Measurements from ENCODE around the gene PIGZ. TPM values are rescaled to one million over a fixed set of nuclear protein-coding genes. Genes with fewer than 3 reads are reported as not detected.

PIGZ gene
- total RNA-seq, 1 experiment from 2014 or later: 0.06 TPM

DNA sequence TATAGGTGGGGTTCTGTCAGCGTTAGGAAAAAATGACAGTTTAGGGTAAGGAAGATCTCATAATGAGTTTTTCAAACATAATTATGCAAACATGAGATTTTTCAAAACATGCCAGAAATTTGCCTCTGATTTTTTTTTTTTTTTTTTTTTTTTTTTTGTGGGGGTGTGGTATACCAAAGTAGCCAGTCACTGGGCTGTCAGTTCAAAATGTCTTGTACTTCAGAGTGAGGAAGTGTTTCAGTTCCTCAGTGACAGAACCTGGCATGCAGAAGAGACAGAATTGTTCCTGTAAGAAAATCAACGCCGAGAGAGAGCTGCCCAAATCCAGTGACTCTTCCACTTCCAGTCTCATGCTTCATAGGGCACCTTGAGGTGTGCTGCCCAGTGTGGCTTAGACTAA lies 36.0 kb downstream of the PIGZ start:
- H3K36me3 ChIP-seq: peaks cover 52% of the 10 kb centered on the region
- no peaks in the 10 kb centered on the region for H3K9me3 ChIP-seq (replicated peaks)
- no peak overlapping the region for H3K4me3 ChIP-seq
- H3K4me1 ChIP-seq: no peaks in the 10 kb centered on the region
- H3K27ac ChIP-seq: no peak overlapping the region
- H3K27me3 ChIP-seq: no peaks in the 10 kb centered on the region
- no peak for DNase-seq

DNA sequence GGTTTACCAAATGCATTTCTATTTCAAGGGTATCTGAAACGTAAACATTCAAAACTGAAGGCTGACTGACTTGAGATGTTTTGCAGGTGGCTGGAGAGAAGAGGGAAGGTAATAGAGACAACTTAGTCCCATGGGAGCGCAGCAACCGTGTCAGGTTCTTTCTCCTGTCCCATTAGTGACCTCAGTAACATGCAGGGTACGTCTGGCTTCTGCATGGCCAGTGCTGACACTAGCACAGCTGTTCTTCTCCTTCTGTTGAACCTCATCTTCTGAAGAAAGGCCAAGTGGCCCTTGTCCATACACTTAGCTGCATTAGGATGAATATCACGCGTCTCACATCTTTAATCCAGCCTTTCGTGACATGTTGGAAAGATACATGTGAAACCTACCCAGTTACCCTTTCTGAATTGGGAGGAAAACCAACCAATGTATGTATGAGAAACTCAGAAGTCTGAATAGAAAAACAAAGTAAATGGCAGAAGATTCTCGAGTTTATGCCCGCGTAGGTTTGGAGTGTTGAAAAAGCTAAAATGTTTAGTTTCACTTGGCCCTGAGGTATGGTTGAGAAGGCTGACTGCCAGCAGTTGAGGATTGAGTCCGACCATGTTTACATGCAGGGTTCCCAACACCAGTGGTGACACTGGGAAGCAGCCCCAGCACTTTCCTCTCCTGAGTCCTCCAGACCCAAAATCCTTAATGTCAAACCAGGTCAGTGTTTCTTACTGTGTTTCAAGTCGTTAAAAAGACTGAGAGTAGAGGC lies 36.6 kb downstream of the PIGZ start:
- H3K4me1 ChIP-seq: no peaks in the 10 kb centered on the region
- no peaks in the 10 kb centered on the region for H3K9me3 ChIP-seq (replicated peaks)
- H3K36me3 ChIP-seq: peaks cover 46% of the 10 kb centered on the region
- no peaks in the 10 kb centered on the region for H3K27me3 ChIP-seq
- no peak overlapping the region for H3K4me3 ChIP-seq
- H3K27ac ChIP-seq: no peak overlapping the region
- no peak for DNase-seq

DNA sequence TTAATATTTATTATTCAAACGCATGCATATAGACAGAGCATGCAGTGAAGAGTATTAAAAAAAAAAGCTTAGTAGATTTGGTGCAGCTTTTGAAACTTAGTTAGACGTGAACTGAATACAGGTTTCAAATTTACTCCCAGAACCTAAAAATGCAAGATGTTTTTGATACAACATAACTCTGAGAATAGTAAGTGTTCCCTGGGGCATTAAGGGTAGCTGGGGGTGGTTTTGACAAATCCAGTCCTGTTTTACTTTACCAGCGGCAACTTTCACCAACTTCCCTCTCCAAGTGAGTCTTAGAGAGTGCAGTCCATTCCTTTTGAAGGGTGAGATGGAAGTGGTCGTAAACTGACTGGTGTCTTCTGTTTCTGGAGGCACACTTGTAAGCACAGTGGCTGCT lies 37.5 kb downstream of the PIGZ start:
- peaks cover 37% of the 10 kb centered on the region for H3K36me3 ChIP-seq
- no peak for DNase-seq
- H3K4me1 ChIP-seq: no peaks in the 10 kb centered on the region
- H3K4me3 ChIP-seq: no peak overlapping the region
- no peaks in the 10 kb centered on the region for H3K27me3 ChIP-seq
- no peaks in the 10 kb centered on the region for H3K9me3 ChIP-seq (replicated peaks)
- H3K27ac ChIP-seq: no peak overlapping the region

DNA sequence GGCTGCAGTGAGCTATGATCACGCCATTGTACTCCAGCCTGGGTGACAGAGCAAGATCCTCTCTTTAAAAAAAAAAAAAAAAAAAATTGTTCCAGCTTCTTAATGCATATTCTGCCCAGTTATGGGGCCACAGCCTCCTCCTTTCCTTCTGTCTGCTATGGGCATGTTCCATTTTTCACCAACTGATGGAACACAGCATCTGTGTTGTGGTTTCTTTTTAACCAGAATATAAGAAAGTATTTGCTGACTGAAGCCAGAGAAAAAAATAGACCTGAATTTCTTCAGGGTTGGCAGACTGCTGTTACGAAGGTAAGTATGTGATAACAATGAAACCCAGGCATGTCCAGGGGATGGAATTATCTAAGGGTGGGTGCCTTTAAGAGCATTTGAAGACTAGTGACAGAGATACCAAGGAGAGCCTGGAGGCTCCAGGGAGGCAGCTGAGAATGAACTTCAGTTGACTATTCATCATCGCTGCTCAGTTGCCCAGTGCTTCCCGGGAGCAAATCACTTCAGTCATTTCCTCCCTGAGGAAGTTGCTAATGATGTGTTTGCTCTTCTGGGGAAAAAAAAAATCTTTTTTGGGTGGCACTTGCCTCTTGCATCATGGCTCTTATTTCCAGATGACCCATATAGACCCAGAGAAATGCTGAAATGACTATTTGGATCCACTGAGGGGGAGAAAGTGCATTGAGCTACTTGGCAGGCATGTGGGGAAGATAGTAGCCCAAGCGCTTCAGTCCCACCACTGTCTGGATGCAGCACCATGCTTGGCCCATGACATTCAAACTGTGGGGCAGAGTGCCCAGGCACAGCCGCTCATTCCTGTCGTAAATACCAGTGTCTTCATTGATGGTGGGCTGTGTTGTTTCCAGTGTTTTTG lies 40.8 kb downstream of the PIGZ start:
- Histone ChIP-seq H3K27ac (no peak overlapping the region), H3K4me1 (no peaks in the 10 kb centered on the region), H3K36me3 (peaks cover 18% of the 10 kb centered on the region), H3K27me3 (no peaks in the 10 kb centered on the region), H3K4me3 (no peak overlapping the region), H3K9me3 (replicated peaks) (no peaks in the 10 kb centered on the region)
- DNase-seq: no peak

DNA sequence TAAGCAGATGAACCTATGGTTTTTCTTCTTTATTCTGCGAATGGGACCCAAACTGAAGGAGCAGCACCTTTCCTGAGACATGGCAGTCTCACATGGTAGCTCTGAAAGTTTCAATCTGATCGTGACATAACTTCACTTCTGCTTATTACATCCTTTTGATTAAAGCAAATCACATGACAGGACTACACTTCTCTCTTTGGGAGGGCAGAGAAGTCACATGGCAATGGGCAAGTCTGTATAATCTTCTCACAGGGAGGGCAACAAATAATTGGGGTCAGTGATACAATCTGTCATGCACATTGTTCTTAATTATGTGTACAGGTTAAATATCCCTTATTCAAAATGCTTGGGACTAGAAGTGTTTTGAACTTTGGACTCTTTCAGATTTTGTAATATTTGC lies 47.9 kb downstream of the PIGZ start:
- no peak overlapping the region for H3K4me3 ChIP-seq
- peaks cover 27% of the 10 kb centered on the region for H3K36me3 ChIP-seq
- no peak for DNase-seq
- no peaks in the 10 kb centered on the region for H3K27me3 ChIP-seq
- no peak overlapping the region for H3K27ac ChIP-seq
- H3K9me3 ChIP-seq (replicated peaks): no peaks in the 10 kb centered on the region
- H3K4me1 ChIP-seq: no peaks in the 10 kb centered on the region

DNA sequence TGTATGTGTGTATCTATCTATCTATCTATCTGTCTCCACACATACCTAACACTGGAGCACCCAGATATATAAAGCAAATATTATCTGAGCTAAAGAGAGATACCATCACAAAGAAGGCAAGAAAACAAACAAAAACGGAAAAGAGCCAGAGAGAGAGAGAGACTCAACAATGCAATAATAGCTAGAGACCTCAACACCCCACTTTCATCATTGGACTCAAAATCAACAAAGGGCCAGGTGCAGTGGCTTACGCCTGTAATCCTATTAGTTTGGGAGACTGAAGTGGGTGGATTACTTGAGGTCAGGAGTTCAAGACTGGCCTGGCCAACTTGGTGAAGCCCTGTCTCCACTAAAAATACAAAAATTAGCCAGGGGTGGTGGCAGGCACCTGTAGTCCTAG lies 49.7 kb downstream of the PIGZ start:
- Histone ChIP-seq H3K9me3 (replicated peaks) (no peaks in the 10 kb centered on the region), H3K27me3 (no peaks in the 10 kb centered on the region), H3K27ac (no peak overlapping the region), H3K4me1 (no peaks in the 10 kb centered on the region), H3K4me3 (no peak overlapping the region), H3K36me3 (peaks cover 41% of the 10 kb centered on the region)
- DNase-seq: peak in 1 of 2 experiments; percentile 17

DNA sequence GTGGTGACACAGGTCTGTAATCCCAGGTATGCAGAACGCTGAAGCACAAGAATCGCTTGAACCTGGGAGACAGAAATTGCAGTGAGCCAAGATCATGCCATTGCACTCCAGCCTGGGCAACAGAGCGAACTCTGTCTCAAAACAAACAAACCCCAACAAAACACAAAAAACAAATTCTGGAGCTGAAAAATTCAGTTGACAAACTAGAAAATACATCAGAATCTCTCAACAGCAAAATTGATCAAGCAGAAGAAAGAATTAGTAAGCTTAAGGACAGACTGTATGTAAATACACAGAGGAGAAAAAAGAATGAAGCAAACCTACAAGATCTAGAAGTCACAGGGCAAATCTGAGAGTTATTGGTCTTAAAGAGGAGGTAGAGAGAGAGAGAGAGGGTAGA lies 51.6 kb downstream of the PIGZ start:
- Histone ChIP-seq H3K27ac (no peak overlapping the region), H3K9me3 (replicated peaks) (no peaks in the 10 kb centered on the region), H3K36me3 (peaks cover 31% of the 10 kb centered on the region), H3K4me3 (no peak overlapping the region), H3K4me1 (no peaks in the 10 kb centered on the region), H3K27me3 (no peaks in the 10 kb centered on the region)
- DNase-seq: no peak

DNA sequence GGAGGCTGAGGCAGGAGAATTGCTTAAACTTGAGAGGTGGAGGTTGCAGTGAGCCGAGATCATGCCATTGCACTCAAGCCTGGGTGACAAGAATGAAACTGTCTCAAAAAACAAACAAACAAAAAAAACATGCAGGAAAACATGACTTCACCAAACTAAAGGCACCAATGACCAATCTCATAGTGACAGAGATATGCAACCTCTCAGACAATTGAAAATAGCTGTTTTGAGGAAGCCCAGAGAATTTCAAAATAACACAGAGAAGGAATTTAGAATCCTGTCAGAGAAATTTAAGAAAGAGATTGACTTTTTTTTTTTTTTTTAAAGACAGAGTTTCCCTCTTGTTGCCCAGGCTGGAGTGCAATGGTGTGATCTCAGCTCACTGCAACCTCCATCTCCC lies 52.4 kb downstream of the PIGZ start:
- no peak overlapping the region for H3K27ac ChIP-seq
- H3K27me3 ChIP-seq: no peaks in the 10 kb centered on the region
- H3K4me3 ChIP-seq: no peak overlapping the region
- H3K9me3 ChIP-seq (replicated peaks): no peaks in the 10 kb centered on the region
- H3K36me3 ChIP-seq: peaks cover 27% of the 10 kb centered on the region
- no peak for DNase-seq
- no peaks in the 10 kb centered on the region for H3K4me1 ChIP-seq

DNA sequence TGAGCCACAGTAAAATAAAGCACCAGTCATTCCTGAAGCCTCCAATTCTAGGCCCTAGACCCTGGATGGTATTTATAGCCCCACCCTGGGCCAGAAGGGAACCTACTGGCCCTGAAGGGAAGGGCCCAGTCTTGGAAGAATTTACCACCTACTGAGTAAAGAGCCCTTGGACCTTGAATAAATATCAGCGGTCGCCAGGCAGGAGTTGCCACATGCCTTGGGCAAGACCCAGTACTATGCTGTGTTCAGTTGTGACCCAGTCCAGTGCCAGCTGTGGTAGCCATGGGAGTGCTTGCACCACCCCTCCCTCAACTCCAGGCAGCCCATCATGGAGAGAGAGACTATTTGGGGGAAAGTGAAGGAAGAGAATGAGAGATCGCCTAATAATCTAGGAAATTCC lies 53.3 kb downstream of the PIGZ start:
- H3K27me3 ChIP-seq: no peaks in the 10 kb centered on the region
- no peaks in the 10 kb centered on the region for H3K9me3 ChIP-seq (replicated peaks)
- no peak overlapping the region for H3K27ac ChIP-seq
- no peak for DNase-seq
- H3K4me1 ChIP-seq: no peaks in the 10 kb centered on the region
- H3K36me3 ChIP-seq: peaks cover 27% of the 10 kb centered on the region
- no peak overlapping the region for H3K4me3 ChIP-seq

DNA sequence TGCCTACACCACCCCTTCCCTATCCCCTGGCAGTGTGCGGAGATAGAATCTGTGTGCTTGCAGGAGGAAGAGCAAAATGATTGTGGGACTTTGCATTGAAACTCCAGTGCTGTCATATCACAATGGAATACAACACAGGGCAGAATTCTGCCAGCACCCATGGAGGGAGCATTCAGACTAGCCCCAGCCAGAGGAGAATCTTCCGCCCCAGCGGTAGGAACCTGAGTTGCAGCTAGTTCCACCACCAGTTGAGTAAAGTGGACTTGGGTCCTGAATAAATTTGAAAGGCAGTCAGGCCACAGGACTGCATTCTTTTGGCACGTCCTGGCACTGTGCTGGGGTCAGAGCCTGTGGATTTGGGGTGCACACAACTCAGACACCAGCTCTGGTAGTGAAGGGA lies 53.8 kb downstream of the PIGZ start:
- no peak for DNase-seq
- Histone ChIP-seq H3K4me1 (no peaks in the 10 kb centered on the region), H3K9me3 (replicated peaks) (no peaks in the 10 kb centered on the region), H3K27me3 (no peaks in the 10 kb centered on the region), H3K27ac (no peak overlapping the region), H3K4me3 (no peak overlapping the region), H3K36me3 (peaks cover 27% of the 10 kb centered on the region)

DNA sequence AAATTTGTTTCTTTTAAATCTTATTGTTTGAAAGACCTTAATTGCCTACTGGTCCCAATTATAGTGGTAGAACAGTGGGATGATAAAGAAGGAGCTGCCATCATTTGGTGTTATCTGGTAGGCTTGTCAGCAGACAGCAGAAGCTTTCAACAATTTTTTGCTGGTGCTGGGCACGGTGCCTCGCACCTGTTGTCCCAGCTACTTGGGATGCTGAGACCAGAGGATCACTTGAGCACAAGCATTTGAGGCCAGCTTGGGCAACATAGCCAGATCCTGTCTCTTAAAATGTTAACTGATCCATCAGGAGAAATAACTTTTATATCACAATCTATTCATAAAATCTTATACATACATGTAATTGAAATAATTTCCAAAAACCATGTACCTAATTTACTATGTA lies 64.9 kb downstream of the PIGZ start:
- no peaks in the 10 kb centered on the region for H3K9me3 ChIP-seq (replicated peaks)
- no peak for DNase-seq
- H3K4me3 ChIP-seq: no peak overlapping the region
- H3K27me3 ChIP-seq: no peaks in the 10 kb centered on the region
- no peaks in the 10 kb centered on the region for H3K4me1 ChIP-seq
- no peak overlapping the region for H3K27ac ChIP-seq
- peaks cover 50% of the 10 kb centered on the region for H3K36me3 ChIP-seq

DNA sequence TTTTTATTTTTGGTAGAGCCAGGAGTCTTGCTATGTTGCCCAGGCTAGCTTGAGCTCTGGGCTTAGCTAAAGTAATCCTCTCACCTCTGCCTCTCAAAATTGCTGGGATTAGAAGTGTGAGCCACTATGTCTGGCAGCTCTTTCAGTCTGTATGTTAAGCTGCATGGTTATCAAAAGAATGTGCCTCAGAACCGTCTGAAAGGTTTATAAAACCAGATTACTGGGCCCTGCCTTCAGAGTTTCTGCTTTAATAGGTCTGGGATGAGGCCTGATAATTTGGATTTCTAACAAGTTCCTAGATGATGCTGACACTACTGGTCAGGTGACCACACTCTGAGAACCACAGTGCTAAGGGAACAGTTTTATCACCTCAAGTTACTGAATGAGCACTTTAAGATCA lies 66.3 kb downstream of the PIGZ start:
- Histone ChIP-seq H3K4me1 (no peaks in the 10 kb centered on the region), H3K27ac (no peak overlapping the region), H3K27me3 (no peaks in the 10 kb centered on the region), H3K9me3 (replicated peaks) (no peaks in the 10 kb centered on the region), H3K36me3 (peaks cover 46% of the 10 kb centered on the region), H3K4me3 (no peak overlapping the region)
- no peak for DNase-seq

DNA sequence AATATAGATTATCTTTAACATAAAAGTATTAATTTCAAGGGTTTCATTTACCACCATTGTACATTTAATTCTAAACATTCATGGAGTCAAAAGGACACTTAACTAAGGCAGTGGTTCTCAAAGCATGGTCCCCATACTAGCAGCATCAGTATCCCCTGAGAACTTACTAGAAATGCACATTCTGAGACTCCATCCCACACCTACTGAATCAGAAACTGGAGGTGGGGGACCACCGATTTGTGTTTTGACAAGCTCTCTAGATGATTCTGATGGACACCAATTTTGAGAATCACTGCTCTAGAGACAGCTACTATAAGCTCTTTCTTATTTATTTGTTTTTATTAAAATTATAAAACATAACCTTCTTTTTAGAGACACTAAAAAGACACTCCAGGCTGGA lies 66.9 kb downstream of the PIGZ start:
- Histone ChIP-seq H3K27ac (no peak overlapping the region), H3K9me3 (replicated peaks) (no peaks in the 10 kb centered on the region), H3K36me3 (peaks cover 46% of the 10 kb centered on the region), H3K4me3 (no peak overlapping the region), H3K27me3 (no peaks in the 10 kb centered on the region), H3K4me1 (no peaks in the 10 kb centered on the region)
- DNase-seq: no peak
